Rectal smooth muscle tissue (tissue), 1 donor: Measurements from ENCODE around the gene CDR2.
A peak's percentile ranks its signal among the peaks of the same experiment; 100 is the strongest.
"Not testable (repeated sequence)": the region's sequence is repeated elsewhere in the genome, so short reads cannot be mapped to it uniquely, and the experiment has no call there.

Experiments
- H3K27ac ChIP-seq: one replicate; pipeline ENCODE4 v1.7.0; 2013; ENCODE audit warnings: low read depth, low read length, inconsistent platforms
- H3K27me3 ChIP-seq: one replicate; pipeline ENCODE4 v1.7.0; 2013; ENCODE audit warnings: low read length; ENCODE audit not compliant: control insufficient read depth, insufficient read depth
- H3K36me3 ChIP-seq: one replicate; pipeline ENCODE4 v1.7.0; 2013; ENCODE audit warnings: low read length; ENCODE audit not compliant: control insufficient read depth, insufficient read depth
- H3K4me1 ChIP-seq: one replicate; pipeline ENCODE4 v1.7.0; 2013; ENCODE audit warnings: low read length; ENCODE audit not compliant: control insufficient read depth, insufficient read depth
- H3K4me3 ChIP-seq: one replicate; pipeline ENCODE4 v1.7.0; 2013; ENCODE audit warnings: low read length
- H3K9ac ChIP-seq: one replicate; pipeline ENCODE4 v1.7.0; 2013; ENCODE audit warnings: low read length

CDR2 gene

GRCh38 chr16:22373662-22374310 is 633 bp downstream of the CDR2 start:
- H3K4me1 ChIP-seq = peaks cover 34% of the 10 kb centered on the region
- H3K27ac ChIP-seq = peak overlapping the region; percentile 79
- peak overlapping the region; percentile 63 for H3K9ac ChIP-seq
- H3K36me3 ChIP-seq = no peaks in the 10 kb centered on the region
- peak overlapping the region; percentile 89 for H3K4me3 ChIP-seq
- no peaks in the 10 kb centered on the region for H3K27me3 ChIP-seq

DNA sequence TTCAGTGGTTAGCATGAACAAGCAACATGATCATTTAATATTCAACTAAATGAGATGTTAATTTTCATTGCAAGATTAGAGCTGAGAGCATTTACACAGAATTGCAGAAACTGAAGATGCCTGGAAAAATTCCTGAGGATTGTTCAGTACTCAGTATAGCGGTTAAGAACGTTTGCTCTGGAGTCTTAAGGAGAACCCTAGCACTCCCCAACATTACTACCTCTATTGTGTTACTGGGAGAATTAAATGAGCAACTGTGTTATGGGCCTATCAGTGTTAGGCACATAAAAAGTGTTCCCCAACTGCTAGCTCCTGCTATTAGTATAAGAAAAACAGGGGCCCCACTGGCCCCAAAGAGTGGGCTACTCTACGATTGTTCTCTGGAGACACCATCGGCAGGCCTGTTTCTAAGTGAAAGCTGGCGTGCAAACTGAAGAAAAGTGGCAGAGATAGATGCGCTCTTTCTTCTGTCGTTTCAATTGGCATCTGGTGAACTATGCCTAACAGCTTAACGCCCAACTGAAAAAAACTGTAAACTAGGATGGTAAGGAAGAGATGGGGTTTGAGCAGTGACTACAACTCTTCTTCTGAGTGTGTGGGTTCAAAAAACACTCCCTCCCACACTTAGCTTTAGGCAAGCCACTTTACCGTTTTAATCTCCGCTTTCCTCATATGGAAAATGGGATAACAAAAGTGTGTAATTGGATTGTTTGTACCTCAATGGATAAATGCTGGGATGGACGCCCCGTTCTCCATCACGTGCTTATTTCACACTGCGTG is 1.3 kb downstream of the CDR2 start:
- peak overlapping the region; percentile 89 for H3K4me3 ChIP-seq
- peaks cover 34% of the 10 kb centered on the region for H3K4me1 ChIP-seq
- peak overlapping the region; percentile 63 for H3K9ac ChIP-seq
- no peaks in the 10 kb centered on the region for H3K36me3 ChIP-seq
- H3K27me3 ChIP-seq = no peaks in the 10 kb centered on the region
- H3K27ac ChIP-seq = peak overlapping the region; percentile 79

- Histone ChIP-seq H3K36me3 (no peaks in the 10 kb centered on the region), H3K27ac (peak overlapping the region; percentile 89), H3K9ac (no peak overlapping the region), H3K4me3 (no peak overlapping the region), H3K4me1 (peaks cover 38% of the 10 kb centered on the region), H3K27me3 (no peaks in the 10 kb centered on the region)
Observed at GRCh38 chr16:22370038-22370820, 4.2 kb downstream of the CDR2 start.

GRCh38 chr16:22369221-22369811 is 5.1 kb downstream of the CDR2 start:
- Histone ChIP-seq H3K9ac (no peak overlapping the region), H3K27ac (peak overlapping the region; percentile 89), H3K27me3 (no peaks in the 10 kb centered on the region), H3K4me3 (no peak overlapping the region), H3K4me1 (peaks cover 36% of the 10 kb centered on the region), H3K36me3 (no peaks in the 10 kb centered on the region)

- H3K9ac ChIP-seq, H3K36me3 ChIP-seq, H3K27me3 ChIP-seq, H3K4me3 ChIP-seq: not testable (repeated sequence)
- Histone ChIP-seq H3K4me1 (peaks cover 34% of the 10 kb centered on the region), H3K27ac (peak overlapping the region; percentile 89)
Observed at GRCh38 chr16:22368200-22368826, 6.1 kb downstream of the CDR2 start.

DNA sequence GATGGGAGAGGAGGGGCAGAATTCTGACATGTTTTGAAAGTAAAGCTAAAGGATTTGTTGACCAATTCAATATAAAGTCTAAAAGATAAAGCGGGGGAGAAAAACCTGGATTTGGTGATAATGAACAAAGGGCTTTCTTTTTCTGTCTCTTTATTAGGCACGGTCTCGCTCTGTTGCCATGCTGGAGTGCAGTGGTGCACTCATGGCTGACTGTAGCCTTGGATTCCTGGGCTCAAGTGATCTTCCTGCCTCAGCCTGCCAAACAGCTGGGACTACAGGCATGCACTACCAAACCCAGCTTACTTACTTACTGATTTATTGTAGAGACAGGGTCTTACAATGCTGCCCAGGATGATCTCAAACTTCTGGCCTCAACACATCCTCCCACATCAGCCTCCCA is 7.5 kb downstream of the CDR2 start:
- no peak overlapping the region for H3K9ac ChIP-seq
- H3K36me3 ChIP-seq = no peaks in the 10 kb centered on the region
- peaks cover 24% of the 10 kb centered on the region for H3K4me1 ChIP-seq
- H3K4me3 ChIP-seq = no peak overlapping the region
- H3K27ac ChIP-seq = no peak overlapping the region
- H3K27me3 ChIP-seq = no peaks in the 10 kb centered on the region

DNA sequence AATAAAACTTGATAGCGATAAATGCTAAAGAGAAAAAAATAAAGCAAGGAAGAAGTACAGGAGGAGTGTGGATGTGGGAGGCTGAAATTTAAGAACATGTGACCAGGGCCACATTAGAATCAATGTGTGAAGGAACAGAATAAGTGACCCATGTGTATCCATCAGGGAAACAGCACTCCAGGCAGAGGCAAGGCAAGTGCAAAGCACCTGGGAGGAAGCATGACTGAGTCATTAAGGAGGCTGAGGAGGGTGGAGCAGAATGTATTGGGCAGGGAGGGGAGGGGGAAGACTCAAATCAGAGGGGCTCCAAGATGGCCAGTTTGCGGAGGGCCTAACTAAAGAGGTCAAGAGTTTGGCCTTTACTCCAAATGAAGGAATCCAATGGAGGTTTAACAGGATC is 8.0 kb downstream of the CDR2 start:
- H3K4me3 ChIP-seq = no peak overlapping the region
- H3K27me3 ChIP-seq = no peaks in the 10 kb centered on the region
- H3K36me3 ChIP-seq = peaks cover 2% of the 10 kb centered on the region
- peaks cover 24% of the 10 kb centered on the region for H3K4me1 ChIP-seq
- no peak overlapping the region for H3K27ac ChIP-seq
- H3K9ac ChIP-seq = no peak overlapping the region

DNA sequence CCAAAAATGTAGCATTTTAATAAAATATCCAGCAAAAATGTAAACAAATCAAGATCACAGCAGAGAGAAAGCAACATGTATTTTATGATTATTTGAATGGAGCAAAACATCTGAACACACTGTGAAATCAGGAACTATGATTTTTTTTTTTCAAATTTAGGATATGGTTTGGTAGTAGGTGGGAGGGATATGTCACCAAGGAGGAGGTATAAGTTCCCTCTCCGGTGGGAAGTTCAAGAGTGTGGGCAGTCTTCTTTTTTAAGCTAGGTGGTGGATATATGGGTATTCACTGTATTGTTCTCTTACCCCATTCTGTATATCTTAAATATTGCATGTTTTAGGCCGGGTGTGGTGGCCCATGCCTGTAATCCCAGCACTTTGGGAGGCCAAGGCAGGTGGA is 10.2 kb downstream of the CDR2 start:
- peaks cover 5% of the 10 kb centered on the region for H3K36me3 ChIP-seq
- no peak overlapping the region for H3K9ac ChIP-seq
- H3K4me1 ChIP-seq = peaks cover 11% of the 10 kb centered on the region
- H3K4me3 ChIP-seq = no peak overlapping the region
- H3K27ac ChIP-seq = no peak overlapping the region
- H3K27me3 ChIP-seq = no peaks in the 10 kb centered on the region

DNA sequence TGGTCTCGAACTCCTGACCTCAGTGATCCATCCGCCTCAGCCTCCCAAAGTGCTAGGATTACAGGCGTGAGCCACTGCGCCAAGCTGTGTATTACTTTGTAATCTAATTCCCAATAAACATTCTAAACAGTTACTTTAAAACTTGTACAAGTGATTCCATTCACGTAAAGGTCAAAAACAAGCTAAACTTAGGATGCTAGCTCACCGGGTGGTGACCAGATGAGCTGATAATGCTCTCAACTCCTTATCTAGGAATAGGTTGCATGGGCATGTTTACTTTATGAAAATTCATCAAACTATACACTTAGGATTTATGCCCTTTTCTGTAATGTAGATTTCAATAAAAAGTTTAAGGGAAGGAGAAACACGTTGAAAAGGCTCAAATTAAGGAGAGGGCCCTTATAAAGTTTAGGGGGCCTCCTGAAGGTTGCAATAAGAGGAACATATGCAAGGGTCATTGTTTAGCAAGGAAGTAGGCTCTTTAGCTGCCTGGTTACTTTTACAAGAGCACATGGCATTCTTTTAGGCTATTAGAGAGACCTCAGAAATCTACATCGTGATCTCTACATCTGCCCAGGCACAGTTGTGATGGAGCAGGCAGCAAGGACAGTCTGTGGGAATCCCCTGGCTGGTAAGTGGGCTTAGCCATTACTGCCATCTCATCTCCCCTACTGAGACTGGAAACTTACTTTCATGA is 13.3 kb downstream of the CDR2 start:
- no peak overlapping the region for H3K9ac ChIP-seq
- H3K27ac ChIP-seq = no peak overlapping the region
- no peaks in the 10 kb centered on the region for H3K27me3 ChIP-seq
- H3K36me3 ChIP-seq = peaks cover 8% of the 10 kb centered on the region
- peaks cover 2% of the 10 kb centered on the region for H3K4me1 ChIP-seq
- H3K4me3 ChIP-seq = no peak overlapping the region

DNA sequence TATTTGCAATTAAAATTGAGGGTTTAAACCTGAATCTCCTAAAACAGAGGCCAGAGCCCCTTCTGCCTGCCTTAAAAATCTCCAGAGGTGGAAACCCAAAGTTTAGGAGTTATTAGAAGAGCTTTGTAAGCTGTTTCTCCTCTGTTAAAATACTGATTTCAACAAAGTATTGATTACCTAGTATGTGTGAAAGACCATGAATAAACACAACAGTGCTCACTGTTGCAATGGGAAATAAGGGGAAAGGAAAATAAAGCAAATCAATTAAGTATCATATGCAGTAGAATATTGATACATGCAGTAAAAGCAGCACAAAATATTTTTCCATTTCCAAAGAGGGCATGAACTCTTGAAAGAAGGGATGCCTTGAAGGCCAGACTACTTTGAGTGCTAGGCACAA is 14.7 kb downstream of the CDR2 start:
- Histone ChIP-seq H3K9ac (no peak overlapping the region), H3K27me3 (no peaks in the 10 kb centered on the region), H3K36me3 (peaks cover 8% of the 10 kb centered on the region), H3K4me3 (no peak overlapping the region), H3K27ac (no peak overlapping the region), H3K4me1 (no peaks in the 10 kb centered on the region)

GRCh38 chr16:22358000-22358399 is 16.4 kb downstream of the CDR2 start:
- Histone ChIP-seq H3K27ac (no peak overlapping the region), H3K9ac (no peak overlapping the region), H3K4me1 (peaks cover 9% of the 10 kb centered on the region), H3K27me3 (no peaks in the 10 kb centered on the region), H3K36me3 (peaks cover 11% of the 10 kb centered on the region), H3K4me3 (no peak overlapping the region)
